ENCODE results near the gene POFUT1. TPM values are rescaled to one million over a fixed set of nuclear protein-coding genes. Genes with fewer than 3 reads are reported as not detected.
A peak's percentile ranks its signal among the peaks of the same experiment; 100 is the strongest.

The POFUT1 gene
- 10 to 100 TPM in 2 of 3 donors, 1 to 10 TPM in 1; 9.7 to 14.5 (median 13.2) TPM for total RNA-seq
- total RNA-seq (2013) = 13.4 TPM

- Histone ChIP-seq H3K27me3 (ENCODE audit: control insufficient read depth, insufficient read depth, low read length) (no peaks in the 10 kb centered on the region), H3K36me3 (ENCODE audit: control insufficient read depth, insufficient read depth, low read length) (peaks cover 4% of the 10 kb centered on the region), H3K27ac (ENCODE audit: low read length) (peak within 1 kb of the TSS; percentile 61), H3K4me1 (ENCODE audit: control insufficient read depth, insufficient read depth, low read length) (peaks cover 28% of the 10 kb centered on the region), H3K9me3 (ENCODE audit: control insufficient read depth, insufficient read depth, low read length) (no peaks in the 10 kb centered on the region), H3K4me3 (ENCODE audit: low read length) (peak within 1 kb of the TSS; percentile 78)
- Mint-ChIP-seq H3K4me1 (peaks cover 78 to 81% of the 10 kb centered on the region in 2 donors), H3K27ac (peak within 1 kb of the TSS; percentile 82 to 86), H3K4me3 (peak within 1 kb of the TSS; percentile 97), H3K36me3 (peaks cover 7% of the 10 kb centered on the region), H3K9me3 (no peaks in the 10 kb centered on the region), H3K27me3 (ENCODE audit: low read depth in 2 of 2) (no peaks in the 10 kb centered on the region)
- intact Hi-C loops (cut with micrococcal nuclease) = loop anchor here (1.0 to 2.0 kb wide), 3 partner anchors 77 to 150 kb away; partner anchors contain the start of genes ASXL1 and TM9SF4
- ATAC-seq = peak; percentile 97 to 99 (median 98)
- DNase-seq = peak; percentile 86 to 94
- WGBS (ENCODE audit: insufficient coverage) = under 1% methylated on average over 74 of the region's 74 CpGs
- TF ChIP-seq CTCF (IDR thresholded peaks at IDR 0.05) = no peak
Observed at GRCh38 chr20:32207626-32208498, at the start of gene POFUT1, which contains the start of gene PLAGL2. Gene POFUT1, plus strand, starts transcription at chr20:32207880. Its CDS starts 62 bp downstream, at chr20:32207942. Gene PLAGL2, minus strand, starts transcription at chr20:32207743. Its CDS starts 5,565 bp downstream, at chr20:32202178.

GRCh38 chr20:32158351-32158750 lies 49.3 kb upstream of the POFUT1 start:
- intact Hi-C loops (cut with micrococcal nuclease) = no loop called here
- WGBS (ENCODE audit: insufficient coverage) = 96% methylated on average over 11 of the region's 11 CpGs
- no peak overlapping the region for H3K27ac ChIP-seq (ENCODE audit: low read length)
- Mint-ChIP-seq H3K36me3 (peaks cover 10% of the 10 kb centered on the region), H3K27ac (no peak overlapping the region), H3K4me1 (peaks cover 0 to 10% of the 10 kb centered on the region in 2 donors), H3K27me3 (ENCODE audit: low read depth in 2 of 2) (no peaks in the 10 kb centered on the region), H3K9me3 (no peaks in the 10 kb centered on the region), H3K4me3 (no peak overlapping the region)
- ATAC-seq = no peak
- H3K36me3 ChIP-seq (ENCODE audit: control insufficient read depth, insufficient read depth, low read length) = peaks cover 57% of the 10 kb centered on the region
- H3K9me3 ChIP-seq (ENCODE audit: control insufficient read depth, insufficient read depth, low read length) = no peaks in the 10 kb centered on the region
- no peak for TF ChIP-seq CTCF (IDR thresholded peaks at IDR 0.05)
- H3K4me3 ChIP-seq (ENCODE audit: low read length) = no peak overlapping the region
- peaks cover 7% of the 10 kb centered on the region for H3K4me1 ChIP-seq (ENCODE audit: control insufficient read depth, insufficient read depth, low read length)
- DNase-seq = no peak
- no peaks in the 10 kb centered on the region for H3K27me3 ChIP-seq (ENCODE audit: control insufficient read depth, insufficient read depth, low read length)

- no peak for TF ChIP-seq CTCF (IDR thresholded peaks at IDR 0.05)
- H3K27ac Mint-ChIP-seq = no peak overlapping the region
- Histone ChIP-seq H3K27ac (ENCODE audit: low read length) (no peak overlapping the region), H3K9me3 (ENCODE audit: control insufficient read depth, insufficient read depth, low read length) (no peaks in the 10 kb centered on the region), H3K4me1 (ENCODE audit: control insufficient read depth, insufficient read depth, low read length) (peaks cover 7% of the 10 kb centered on the region), H3K27me3 (ENCODE audit: control insufficient read depth, insufficient read depth, low read length) (no peaks in the 10 kb centered on the region), H3K36me3 (ENCODE audit: control insufficient read depth, insufficient read depth, low read length) (peaks cover 54% of the 10 kb centered on the region), H3K4me3 (ENCODE audit: low read length) (no peak overlapping the region)
- peaks cover 0 to 10% of the 10 kb centered on the region in 2 donors for H3K4me1 Mint-ChIP-seq
- no peak for DNase-seq
- no peaks in the 10 kb centered on the region for H3K27me3 Mint-ChIP-seq (ENCODE audit: low read depth in 2 of 2)
- no peak for ATAC-seq
- WGBS (ENCODE audit: insufficient coverage) = 100% methylated on average over 3 of the region's 4 CpGs
- H3K36me3 Mint-ChIP-seq = peaks cover 10% of the 10 kb centered on the region
- no peak overlapping the region for H3K4me3 Mint-ChIP-seq
- H3K9me3 Mint-ChIP-seq = no peaks in the 10 kb centered on the region
- intact Hi-C loops (cut with micrococcal nuclease) = no loop called here
Observed at GRCh38 chr20:32158943-32159660, 48.6 kb upstream of the POFUT1 start.
